Measurements from ENCODE around the gene CHRM4.

DNA sequence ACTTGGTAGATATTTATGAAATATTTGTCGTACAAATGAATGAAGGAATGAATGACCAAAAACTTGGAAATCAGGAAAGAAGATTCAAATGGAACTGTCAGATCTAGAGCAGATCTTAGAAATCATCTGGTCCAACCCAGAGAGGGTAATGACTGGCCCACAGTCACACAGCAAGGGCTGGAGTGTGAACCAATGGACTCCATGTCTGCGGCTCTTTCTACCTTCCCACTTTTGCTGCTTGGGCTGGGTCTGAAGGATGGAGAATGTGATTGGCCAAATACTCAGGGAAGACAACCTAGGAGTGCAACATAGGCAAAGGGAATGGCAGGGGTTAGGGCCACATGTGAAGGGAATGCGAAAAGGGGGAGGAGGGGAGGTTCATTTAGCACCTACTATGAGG lies 50.1 kb downstream of the CHRM4 start:
- TF ChIP-seq, protein P1, sequence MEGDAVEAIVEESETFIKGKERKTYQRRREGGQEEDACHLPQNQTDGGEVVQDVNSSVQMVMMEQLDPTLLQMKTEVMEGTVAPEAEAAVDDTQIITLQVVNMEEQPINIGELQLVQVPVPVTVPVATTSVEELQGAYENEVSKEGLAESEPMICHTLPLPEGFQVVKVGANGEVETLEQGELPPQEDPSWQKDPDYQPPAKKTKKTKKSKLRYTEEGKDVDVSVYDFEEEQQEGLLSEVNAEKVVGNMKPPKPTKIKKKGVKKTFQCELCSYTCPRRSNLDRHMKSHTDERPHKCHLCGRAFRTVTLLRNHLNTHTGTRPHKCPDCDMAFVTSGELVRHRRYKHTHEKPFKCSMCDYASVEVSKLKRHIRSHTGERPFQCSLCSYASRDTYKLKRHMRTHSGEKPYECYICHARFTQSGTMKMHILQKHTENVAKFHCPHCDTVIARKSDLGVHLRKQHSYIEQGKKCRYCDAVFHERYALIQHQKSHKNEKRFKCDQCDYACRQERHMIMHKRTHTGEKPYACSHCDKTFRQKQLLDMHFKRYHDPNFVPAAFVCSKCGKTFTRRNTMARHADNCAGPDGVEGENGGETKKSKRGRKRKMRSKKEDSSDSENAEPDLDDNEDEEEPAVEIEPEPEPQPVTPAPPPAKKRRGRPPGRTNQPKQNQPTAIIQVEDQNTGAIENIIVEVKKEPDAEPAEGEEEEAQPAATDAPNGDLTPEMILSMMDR (IDR thresholded peaks at IDR 0.05): no peak
- TF ChIP-seq POLR2A (IDR thresholded peaks at IDR 0.05): no peak
